ENCODE results near the gene CLK3.
"Not testable (repeated sequence)": the region's sequence is repeated elsewhere in the genome, so short reads cannot be mapped to it uniquely, and the experiment has no call there.

DNA sequence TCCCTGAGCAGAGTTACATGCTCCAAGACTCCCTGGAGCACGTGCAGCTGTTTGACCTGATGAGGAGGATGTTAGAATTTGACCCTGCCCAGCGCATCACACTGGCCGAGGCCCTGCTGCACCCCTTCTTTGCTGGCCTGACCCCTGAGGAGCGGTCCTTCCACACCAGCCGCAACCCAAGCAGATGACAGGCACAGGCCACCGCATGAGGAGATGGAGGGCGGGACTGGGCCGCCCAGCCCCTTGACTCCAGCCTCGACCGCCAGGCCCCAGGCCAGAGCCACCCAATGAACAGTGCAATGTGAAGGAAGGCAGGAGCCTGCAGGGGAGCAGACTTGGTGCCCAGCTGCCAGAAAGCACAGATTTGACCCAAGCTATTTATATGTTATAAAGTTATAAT is 14.1 kb downstream of the CLK3 start:
- TF ChIP-seq, protein P1, sequence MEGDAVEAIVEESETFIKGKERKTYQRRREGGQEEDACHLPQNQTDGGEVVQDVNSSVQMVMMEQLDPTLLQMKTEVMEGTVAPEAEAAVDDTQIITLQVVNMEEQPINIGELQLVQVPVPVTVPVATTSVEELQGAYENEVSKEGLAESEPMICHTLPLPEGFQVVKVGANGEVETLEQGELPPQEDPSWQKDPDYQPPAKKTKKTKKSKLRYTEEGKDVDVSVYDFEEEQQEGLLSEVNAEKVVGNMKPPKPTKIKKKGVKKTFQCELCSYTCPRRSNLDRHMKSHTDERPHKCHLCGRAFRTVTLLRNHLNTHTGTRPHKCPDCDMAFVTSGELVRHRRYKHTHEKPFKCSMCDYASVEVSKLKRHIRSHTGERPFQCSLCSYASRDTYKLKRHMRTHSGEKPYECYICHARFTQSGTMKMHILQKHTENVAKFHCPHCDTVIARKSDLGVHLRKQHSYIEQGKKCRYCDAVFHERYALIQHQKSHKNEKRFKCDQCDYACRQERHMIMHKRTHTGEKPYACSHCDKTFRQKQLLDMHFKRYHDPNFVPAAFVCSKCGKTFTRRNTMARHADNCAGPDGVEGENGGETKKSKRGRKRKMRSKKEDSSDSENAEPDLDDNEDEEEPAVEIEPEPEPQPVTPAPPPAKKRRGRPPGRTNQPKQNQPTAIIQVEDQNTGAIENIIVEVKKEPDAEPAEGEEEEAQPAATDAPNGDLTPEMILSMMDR (IDR thresholded peaks at IDR 0.05), result not testable (repeated sequence)
- not testable (repeated sequence) for TF ChIP-seq POLR2AphosphoS5 (IDR thresholded peaks at IDR 0.05; ENCODE audit: insufficient read depth in 1 of 2, low read depth in 1 of 2)

Measured in vagina (tissue), 2 donors.